GM12873 (cell line): ENCODE data around the gene CD69.

Experiments used
- TF ChIP-seq, protein P1 (sequence below): IDR thresholded peaks from 2 replicates; pipeline ENCODE4 v1.5.1; 2012; ENCODE audit warnings: low read depth, mild to moderate bottlenecking, moderate library complexity, low read length, control low read depth; ENCODE audit not compliant: insufficient read depth; ENCODE audit errors: missing control alignments

Gene CD69

DNA sequence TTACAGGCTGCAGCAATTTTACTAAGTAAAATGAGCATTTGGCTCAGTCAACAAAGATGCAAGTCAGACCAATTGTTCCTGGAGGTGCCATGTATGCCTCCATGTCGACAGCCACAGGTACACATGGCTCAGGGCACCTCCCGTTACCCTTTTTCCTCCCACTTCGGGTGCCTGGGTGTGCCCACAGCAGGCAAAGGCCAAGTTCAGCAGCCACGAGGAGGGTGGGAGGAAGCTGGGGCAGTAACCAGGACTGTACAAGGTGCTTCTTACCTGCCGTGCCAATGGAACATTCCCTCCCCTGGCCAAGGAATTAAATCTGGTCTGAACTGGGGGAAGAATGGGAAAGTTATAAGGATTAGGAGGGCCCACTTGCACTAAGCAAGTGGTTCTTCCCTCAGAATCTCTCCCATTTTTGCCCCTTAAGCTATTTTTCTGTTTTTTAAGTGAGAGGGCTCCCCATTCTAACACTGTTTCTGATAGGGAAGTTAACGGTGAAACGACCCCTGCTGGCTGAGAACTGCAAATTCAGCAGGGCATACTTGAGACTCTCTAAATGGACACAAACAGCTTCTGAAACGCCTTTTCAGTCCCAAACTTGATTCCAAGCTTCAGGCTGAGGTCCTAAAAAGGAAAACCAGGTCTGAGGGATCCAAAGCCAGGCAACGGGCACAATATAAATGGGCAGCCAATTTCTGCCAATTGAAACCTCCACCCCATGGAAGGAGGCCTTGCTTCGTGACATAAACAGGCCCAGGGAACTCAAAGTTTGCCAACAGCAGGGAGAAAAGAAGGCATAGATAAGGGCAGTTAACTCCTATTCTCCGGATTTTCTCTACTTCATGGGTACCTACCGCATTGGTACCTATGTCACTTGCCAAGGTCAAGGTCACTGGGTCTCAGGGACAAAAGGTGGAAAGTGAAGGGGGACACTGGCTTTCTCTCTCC is 52.6 kb downstream of the CD69 start:
- TF ChIP-seq, protein P1, sequence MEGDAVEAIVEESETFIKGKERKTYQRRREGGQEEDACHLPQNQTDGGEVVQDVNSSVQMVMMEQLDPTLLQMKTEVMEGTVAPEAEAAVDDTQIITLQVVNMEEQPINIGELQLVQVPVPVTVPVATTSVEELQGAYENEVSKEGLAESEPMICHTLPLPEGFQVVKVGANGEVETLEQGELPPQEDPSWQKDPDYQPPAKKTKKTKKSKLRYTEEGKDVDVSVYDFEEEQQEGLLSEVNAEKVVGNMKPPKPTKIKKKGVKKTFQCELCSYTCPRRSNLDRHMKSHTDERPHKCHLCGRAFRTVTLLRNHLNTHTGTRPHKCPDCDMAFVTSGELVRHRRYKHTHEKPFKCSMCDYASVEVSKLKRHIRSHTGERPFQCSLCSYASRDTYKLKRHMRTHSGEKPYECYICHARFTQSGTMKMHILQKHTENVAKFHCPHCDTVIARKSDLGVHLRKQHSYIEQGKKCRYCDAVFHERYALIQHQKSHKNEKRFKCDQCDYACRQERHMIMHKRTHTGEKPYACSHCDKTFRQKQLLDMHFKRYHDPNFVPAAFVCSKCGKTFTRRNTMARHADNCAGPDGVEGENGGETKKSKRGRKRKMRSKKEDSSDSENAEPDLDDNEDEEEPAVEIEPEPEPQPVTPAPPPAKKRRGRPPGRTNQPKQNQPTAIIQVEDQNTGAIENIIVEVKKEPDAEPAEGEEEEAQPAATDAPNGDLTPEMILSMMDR, result peak; percentile 86

- TF ChIP-seq, protein P1, result no peak
Measured at GRCh38 chr12:9707356-9707755, 53.3 kb downstream of the CD69 start.

DNA sequence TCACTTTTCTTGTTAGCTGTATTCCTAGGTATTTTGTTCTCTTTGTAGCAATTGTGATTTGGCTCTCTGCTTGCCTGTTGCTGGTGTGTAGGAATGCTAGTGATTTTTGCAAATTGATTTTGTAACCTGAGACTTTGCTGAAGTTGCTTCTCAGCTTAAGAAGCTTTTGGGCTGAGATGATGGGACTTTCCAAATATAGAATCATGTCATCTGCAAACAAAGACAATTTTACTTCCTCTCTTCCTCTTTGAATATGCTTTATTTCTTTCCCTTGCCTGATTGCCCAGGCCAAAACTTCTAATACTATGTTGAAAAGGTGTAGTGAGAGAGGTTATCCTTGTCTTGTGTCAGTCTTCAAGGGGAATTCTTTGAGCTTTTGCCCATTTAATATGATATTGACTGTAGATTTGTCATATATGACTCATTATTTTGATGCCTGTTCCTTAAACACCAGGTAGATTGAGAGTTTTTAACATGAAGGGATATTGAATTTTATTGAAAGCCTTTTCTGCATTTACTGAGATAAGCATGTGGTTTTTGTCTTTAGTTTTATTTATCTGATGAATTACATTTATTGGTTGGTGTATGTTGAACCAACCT is 54.5 kb downstream of the CD69 start:
- TF ChIP-seq, protein P1, result no peak
